GM12892 (cell line): ENCODE data around the gene CNOT6.

Experiments used
- POLR2A ChIP-seq: IDR thresholded peaks from 2 replicates; pipeline ENCODE4 v1.6.1; 2011; ENCODE audit warnings: low read depth, low read length, control low read depth
- POLR2AphosphoS5 ChIP-seq: IDR thresholded peaks from 2 replicates; pipeline ENCODE4 v1.6.1; 2011; ENCODE audit warnings: low read depth, low read length, control low read depth

DNA sequence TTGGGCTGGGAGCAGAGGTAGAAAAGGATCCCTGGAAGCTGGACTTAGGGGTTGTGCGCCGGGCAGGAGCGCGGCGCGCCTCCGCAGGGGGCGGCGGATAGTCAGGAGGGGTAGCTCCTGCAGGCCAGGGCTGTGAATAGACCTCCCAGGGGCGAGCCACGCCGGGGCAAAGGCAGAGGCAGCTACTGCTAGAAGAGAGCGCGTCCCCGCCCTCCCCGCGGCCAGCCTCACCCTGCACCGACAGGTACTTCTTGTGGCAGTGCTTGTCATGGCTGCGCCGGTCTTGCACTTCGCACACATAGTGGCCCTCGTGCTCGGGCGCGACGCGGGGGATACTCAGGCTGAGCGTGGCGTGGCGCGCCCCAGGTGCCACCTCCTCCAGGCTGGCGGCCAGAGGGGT is 127.1 kb downstream of the CNOT6 start:
- no peak for TF ChIP-seq POLR2A
- no peak for TF ChIP-seq POLR2AphosphoS5
